Measurements from ENCODE around the gene TMTC2.

TMTC2 gene

GRCh38 chr12:82686168-82687020 is at the start of gene TMTC2:
Gene TMTC2 (plus strand): TSS chr12:82686906.
- TF ChIP-seq YY1 (IDR thresholded peaks at IDR 0.05; ENCODE audit: insufficient read depth, insufficient read length) = no peak
- TF ChIP-seq SUZ12 (IDR thresholded peaks at IDR 0.05; ENCODE audit: extremely low read depth, insufficient read depth, insufficient read length) = no peak
- TF ChIP-seq ZNF274 (IDR thresholded peaks at IDR 0.05; ENCODE audit: low read depth, low read length) = no peak
- Histone ChIP-seq H3K4me1 (ENCODE audit: insufficient read depth, insufficient read length) (peaks cover 2% of the 10 kb centered on the region), H3K36me3 (ENCODE audit: insufficient read depth, insufficient read length, low read length) (no peaks in the 10 kb centered on the region), H3K4me3 (ENCODE audit: insufficient read length, low read depth) (peak within 1 kb of the TSS; percentile 73), H3K9me3 (ENCODE audit: insufficient read depth, low read length) (no peaks in the 10 kb centered on the region), H3K9ac (ENCODE audit: insufficient read length, low read depth) (peak within 1 kb of the TSS; percentile 88), H3K27me3 (ENCODE audit: insufficient read depth, insufficient read length) (peaks cover 11% of the 10 kb centered on the region)
- DNase-seq (ENCODE audit: low read depth, low spot score) = peak; percentile 68

- H3K4me1 ChIP-seq (ENCODE audit: insufficient read depth, insufficient read length) = peaks cover 3% of the 10 kb centered on the region
- no peak overlapping the region for H3K9ac ChIP-seq (ENCODE audit: insufficient read length, low read depth)
- H3K36me3 ChIP-seq (ENCODE audit: insufficient read depth, insufficient read length, low read length) = no peaks in the 10 kb centered on the region
- H3K9me3 ChIP-seq (ENCODE audit: insufficient read depth, low read length) = no peaks in the 10 kb centered on the region; the same call in 1 of the 2 replicates
- no peak for TF ChIP-seq YY1 (IDR thresholded peaks at IDR 0.05; ENCODE audit: insufficient read depth, insufficient read length)
- no peak for TF ChIP-seq ZNF274 (IDR thresholded peaks at IDR 0.05; ENCODE audit: low read depth, low read length)
- TF ChIP-seq SUZ12 (IDR thresholded peaks at IDR 0.05; ENCODE audit: extremely low read depth, insufficient read depth, insufficient read length) = no peak
- no peak overlapping the region for H3K4me3 ChIP-seq (ENCODE audit: insufficient read length, low read depth)
- H3K27me3 ChIP-seq (ENCODE audit: insufficient read depth, insufficient read length) = no peaks in the 10 kb centered on the region
- DNase-seq (ENCODE audit: low read depth, low spot score) = no peak
These were observed 48.4 kb upstream of the TMTC2 start for GRCh38 chr12:82638324-82638723.

GRCh38 chr12:82644896-82645295 is 41.8 kb upstream of the TMTC2 start:
- H3K4me3 ChIP-seq (ENCODE audit: insufficient read length, low read depth) = no peak overlapping the region
- TF ChIP-seq YY1 (IDR thresholded peaks at IDR 0.05; ENCODE audit: insufficient read depth, insufficient read length) = no peak
- TF ChIP-seq ZNF274 (IDR thresholded peaks at IDR 0.05; ENCODE audit: low read depth, low read length) = no peak
- TF ChIP-seq SUZ12 (IDR thresholded peaks at IDR 0.05; ENCODE audit: extremely low read depth, insufficient read depth, insufficient read length) = no peak
- H3K27me3 ChIP-seq (ENCODE audit: insufficient read depth, insufficient read length) = no peaks in the 10 kb centered on the region
- no peaks in the 10 kb centered on the region for H3K4me1 ChIP-seq (ENCODE audit: insufficient read depth, insufficient read length)
- H3K36me3 ChIP-seq (ENCODE audit: insufficient read depth, insufficient read length, low read length) = no peaks in the 10 kb centered on the region
- H3K9ac ChIP-seq (ENCODE audit: insufficient read length, low read depth) = no peak overlapping the region
- H3K9me3 ChIP-seq (ENCODE audit: insufficient read depth, low read length) = no peaks in the 10 kb centered on the region; the same call in 1 of the 2 replicates
- no peak for DNase-seq (ENCODE audit: low read depth, low spot score)

- TF ChIP-seq YY1 (IDR thresholded peaks at IDR 0.05; ENCODE audit: insufficient read depth, insufficient read length) (no peak), ZNF274 (IDR thresholded peaks at IDR 0.05; ENCODE audit: low read depth, low read length) (no peak), SUZ12 (IDR thresholded peaks at IDR 0.05; ENCODE audit: extremely low read depth, insufficient read depth, insufficient read length) (no peak)
- Histone ChIP-seq H3K27me3 (ENCODE audit: insufficient read depth, insufficient read length) (no peaks in the 10 kb centered on the region), H3K4me1 (ENCODE audit: insufficient read depth, insufficient read length) (no peaks in the 10 kb centered on the region), H3K9ac (ENCODE audit: insufficient read length, low read depth) (no peak overlapping the region), H3K36me3 (ENCODE audit: insufficient read depth, insufficient read length, low read length) (no peaks in the 10 kb centered on the region), H3K4me3 (ENCODE audit: insufficient read length, low read depth) (no peak overlapping the region), H3K9me3 (ENCODE audit: insufficient read depth, low read length) (no peaks in the 10 kb centered on the region; the same call in 1 of the 2 replicates)
- no peak for DNase-seq (ENCODE audit: low read depth, low spot score)
These were observed 41.3 kb upstream of the TMTC2 start for GRCh38 chr12:82645414-82645813.

GRCh38 chr12:82647853-82648252 is 38.9 kb upstream of the TMTC2 start:
- Histone ChIP-seq H3K9ac (ENCODE audit: insufficient read length, low read depth) (no peak overlapping the region), H3K36me3 (ENCODE audit: insufficient read depth, insufficient read length, low read length) (no peaks in the 10 kb centered on the region), H3K27me3 (ENCODE audit: insufficient read depth, insufficient read length) (no peaks in the 10 kb centered on the region), H3K4me1 (ENCODE audit: insufficient read depth, insufficient read length) (no peaks in the 10 kb centered on the region), H3K9me3 (ENCODE audit: insufficient read depth, low read length) (no peaks in the 10 kb centered on the region; the same call in 1 of the 2 replicates), H3K4me3 (ENCODE audit: insufficient read length, low read depth) (no peak overlapping the region)
- TF ChIP-seq ZNF274 (IDR thresholded peaks at IDR 0.05; ENCODE audit: low read depth, low read length) = no peak
- no peak for TF ChIP-seq SUZ12 (IDR thresholded peaks at IDR 0.05; ENCODE audit: extremely low read depth, insufficient read depth, insufficient read length)
- TF ChIP-seq YY1 (IDR thresholded peaks at IDR 0.05; ENCODE audit: insufficient read depth, insufficient read length) = no peak
- DNase-seq (ENCODE audit: low read depth, low spot score) = no peak

- Histone ChIP-seq H3K27me3 (ENCODE audit: insufficient read depth, insufficient read length) (no peaks in the 10 kb centered on the region), H3K9me3 (ENCODE audit: insufficient read depth, low read length) (no peaks in the 10 kb centered on the region), H3K9ac (ENCODE audit: insufficient read length, low read depth) (no peak overlapping the region), H3K36me3 (ENCODE audit: insufficient read depth, insufficient read length, low read length) (no peaks in the 10 kb centered on the region), H3K4me3 (ENCODE audit: insufficient read length, low read depth) (no peak overlapping the region), H3K4me1 (ENCODE audit: insufficient read depth, insufficient read length) (no peaks in the 10 kb centered on the region)
- DNase-seq (ENCODE audit: low read depth, low spot score) = no peak
- no peak for TF ChIP-seq SUZ12 (IDR thresholded peaks at IDR 0.05; ENCODE audit: extremely low read depth, insufficient read depth, insufficient read length)
- TF ChIP-seq ZNF274 (IDR thresholded peaks at IDR 0.05; ENCODE audit: low read depth, low read length) = no peak
- no peak for TF ChIP-seq YY1 (IDR thresholded peaks at IDR 0.05; ENCODE audit: insufficient read depth, insufficient read length)
These were observed 38.3 kb upstream of the TMTC2 start for GRCh38 chr12:82648259-82648909.
